Measurements from ENCODE around the gene NAA40.

NAA40 gene

DNA sequence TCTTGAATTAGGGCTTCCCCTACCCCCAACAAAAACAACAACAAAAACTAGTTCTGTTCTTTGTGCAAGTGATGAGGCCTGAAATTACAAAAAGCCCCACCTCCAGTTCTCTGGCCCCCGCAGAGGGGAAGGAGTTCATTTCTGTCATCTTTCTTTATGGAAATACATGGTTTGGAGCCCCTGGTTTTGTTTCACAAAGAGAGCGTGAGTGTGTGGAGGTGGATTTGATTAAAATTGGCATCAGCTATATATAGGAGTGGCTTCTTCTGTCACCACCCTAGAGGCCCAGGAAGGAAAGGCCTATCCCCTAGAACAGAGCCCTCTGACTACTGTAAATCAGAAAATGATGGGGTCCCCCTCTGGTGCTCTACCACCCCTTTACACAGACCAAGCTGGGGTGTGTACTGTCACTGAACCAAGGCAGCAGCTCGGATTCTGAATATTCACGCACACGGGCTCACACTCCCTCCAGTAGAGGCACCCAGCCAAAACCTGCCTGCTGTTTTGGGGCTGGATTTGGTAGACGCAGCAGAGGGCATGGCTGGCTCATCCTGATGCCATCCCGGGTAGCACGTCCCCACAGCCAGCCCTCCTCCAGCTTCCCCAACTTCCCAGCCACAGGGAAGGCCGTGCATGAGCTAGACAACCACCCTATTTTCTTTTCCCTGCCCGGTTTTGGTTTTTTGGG is 41.2 kb upstream of the NAA40 start:
- no peak for DNase-seq (ENCODE audit: low read depth)
- H3K4me3 ChIP-seq (ENCODE audit: low read length) = no peak overlapping the region
- TF ChIP-seq, protein P1, sequence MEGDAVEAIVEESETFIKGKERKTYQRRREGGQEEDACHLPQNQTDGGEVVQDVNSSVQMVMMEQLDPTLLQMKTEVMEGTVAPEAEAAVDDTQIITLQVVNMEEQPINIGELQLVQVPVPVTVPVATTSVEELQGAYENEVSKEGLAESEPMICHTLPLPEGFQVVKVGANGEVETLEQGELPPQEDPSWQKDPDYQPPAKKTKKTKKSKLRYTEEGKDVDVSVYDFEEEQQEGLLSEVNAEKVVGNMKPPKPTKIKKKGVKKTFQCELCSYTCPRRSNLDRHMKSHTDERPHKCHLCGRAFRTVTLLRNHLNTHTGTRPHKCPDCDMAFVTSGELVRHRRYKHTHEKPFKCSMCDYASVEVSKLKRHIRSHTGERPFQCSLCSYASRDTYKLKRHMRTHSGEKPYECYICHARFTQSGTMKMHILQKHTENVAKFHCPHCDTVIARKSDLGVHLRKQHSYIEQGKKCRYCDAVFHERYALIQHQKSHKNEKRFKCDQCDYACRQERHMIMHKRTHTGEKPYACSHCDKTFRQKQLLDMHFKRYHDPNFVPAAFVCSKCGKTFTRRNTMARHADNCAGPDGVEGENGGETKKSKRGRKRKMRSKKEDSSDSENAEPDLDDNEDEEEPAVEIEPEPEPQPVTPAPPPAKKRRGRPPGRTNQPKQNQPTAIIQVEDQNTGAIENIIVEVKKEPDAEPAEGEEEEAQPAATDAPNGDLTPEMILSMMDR (IDR thresholded peaks at IDR 0.05; ENCODE audit: insufficient read depth, low read depth, low read length, missing control alignments) = no peak

DNA sequence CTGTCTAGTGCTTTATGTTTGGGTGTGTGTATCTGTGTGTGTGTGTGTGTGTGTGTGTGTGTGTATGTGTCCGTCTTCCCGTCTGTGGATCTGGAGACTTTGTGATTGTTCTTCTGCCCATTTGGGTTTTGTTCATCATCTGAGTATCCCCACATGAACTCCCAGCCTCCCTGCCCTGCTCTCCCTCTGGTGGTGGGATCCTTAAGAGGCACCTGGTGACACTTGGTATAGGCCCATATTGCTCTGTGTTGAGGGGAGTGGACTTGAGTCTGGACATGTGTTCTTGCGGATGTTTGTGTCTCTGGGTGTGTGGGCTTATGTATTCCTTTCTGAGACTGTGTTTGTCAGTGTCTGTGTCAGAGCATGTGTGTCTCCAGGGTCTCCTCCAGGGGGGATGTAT is 37.1 kb upstream of the NAA40 start:
- peak; percentile 38 for DNase-seq (ENCODE audit: low read depth)
- TF ChIP-seq, protein P1 (IDR thresholded peaks at IDR 0.05; ENCODE audit: insufficient read depth, low read depth, low read length, missing control alignments) = peak; percentile 58

DNA sequence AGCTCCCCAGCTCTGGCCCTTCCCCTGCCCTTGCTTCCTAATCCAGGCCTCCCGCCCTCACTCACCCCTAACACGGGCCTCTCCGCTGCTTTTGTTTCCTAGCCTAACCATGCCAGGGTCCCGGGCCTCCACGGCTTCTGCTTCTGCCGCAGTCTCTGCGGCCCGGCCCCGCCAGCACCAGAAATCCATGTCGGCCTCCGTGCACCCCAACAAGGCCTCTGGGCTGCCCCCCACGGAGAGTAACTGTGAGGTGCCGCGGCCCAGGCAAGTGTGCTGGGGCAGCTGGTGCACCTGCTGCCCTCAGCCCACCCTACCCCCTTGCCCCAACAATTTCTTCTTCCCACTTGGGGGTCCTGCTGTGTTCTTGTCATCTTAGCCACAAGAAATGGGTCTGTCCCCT is 34.9 kb upstream of the NAA40 start:
- no peak for DNase-seq (ENCODE audit: low read depth)
- TF ChIP-seq, protein P1 (IDR thresholded peaks at IDR 0.05; ENCODE audit: insufficient read depth, low read depth, low read length, missing control alignments) = no peak
- H3K4me3 ChIP-seq (ENCODE audit: low read length) = no peak overlapping the region

More for the DNA sequence above, 37.1 kb upstream of the NAA40 start:
- no peak overlapping the region for H3K4me3 ChIP-seq (ENCODE audit: low read length)

DNA sequence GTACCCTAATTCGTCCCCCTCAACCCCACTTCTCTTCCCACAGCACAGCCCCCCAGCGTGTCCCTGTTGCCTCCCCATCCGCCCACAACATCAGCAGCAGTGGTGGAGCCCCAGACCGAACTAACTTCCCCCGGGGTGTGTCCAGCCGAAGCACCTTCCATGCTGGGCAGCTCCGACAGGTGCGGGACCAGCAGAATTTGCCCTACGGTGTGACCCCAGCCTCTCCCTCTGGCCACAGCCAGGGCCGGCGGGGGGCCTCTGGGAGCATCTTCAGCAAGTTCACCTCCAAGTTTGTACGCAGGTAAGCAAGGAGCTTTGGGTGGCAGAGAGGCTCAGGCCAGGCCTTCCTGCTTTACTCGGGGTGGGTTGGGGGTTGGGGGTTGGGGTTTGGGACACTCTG is 34.1 kb upstream of the NAA40 start:
- H3K4me3 ChIP-seq (ENCODE audit: low read length) = no peak overlapping the region
- no peak for DNase-seq (ENCODE audit: low read depth)
- TF ChIP-seq, protein P1 (IDR thresholded peaks at IDR 0.05; ENCODE audit: insufficient read depth, low read depth, low read length, missing control alignments) = no peak

DNA sequence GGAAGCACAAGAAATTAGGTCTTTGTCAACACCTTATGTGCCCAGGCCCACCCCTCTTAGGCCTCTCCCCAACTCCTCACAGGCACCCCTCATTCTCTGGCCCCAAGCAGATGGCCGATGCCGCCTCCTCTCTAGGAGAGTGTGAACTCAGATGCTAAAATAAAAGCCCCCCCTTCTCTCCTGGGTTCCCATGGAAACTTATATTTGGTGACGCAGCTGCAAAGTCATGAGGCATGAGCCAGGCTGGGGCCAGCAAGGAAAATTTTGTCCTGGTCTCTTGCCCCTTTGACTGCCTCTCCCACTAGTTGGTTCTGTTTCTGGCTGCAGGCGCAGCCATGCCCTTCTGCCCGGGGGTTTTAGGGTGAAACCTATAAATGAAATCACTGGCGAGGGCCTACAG is 33.6 kb upstream of the NAA40 start:
- TF ChIP-seq, protein P1 (IDR thresholded peaks at IDR 0.05; ENCODE audit: insufficient read depth, low read depth, low read length, missing control alignments) = no peak
- H3K4me3 ChIP-seq (ENCODE audit: low read length) = no peak overlapping the region
- no peak for DNase-seq (ENCODE audit: low read depth)

DNA sequence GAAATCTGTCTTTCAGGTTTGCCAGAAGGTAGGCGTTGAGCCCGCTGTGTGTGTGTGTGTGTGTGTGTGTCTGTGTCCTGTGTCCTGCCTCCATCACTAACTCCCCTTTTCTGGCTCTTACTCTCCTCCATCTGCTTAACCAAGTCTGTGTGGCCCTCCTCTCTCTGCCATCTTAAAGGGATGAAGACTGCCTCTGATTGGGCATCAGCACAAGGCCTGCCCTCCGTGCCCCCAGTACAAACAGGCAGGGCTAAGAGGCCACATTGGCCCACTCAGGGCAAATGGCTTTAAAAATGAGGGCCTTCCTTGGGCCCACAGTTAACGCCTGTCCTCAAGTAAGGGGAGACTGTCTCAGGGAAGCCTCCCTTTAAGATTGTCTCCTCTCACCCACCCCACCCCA is 32.7 kb upstream of the NAA40 start:
- H3K4me3 ChIP-seq (ENCODE audit: low read length) = no peak overlapping the region
- TF ChIP-seq, protein P1 (IDR thresholded peaks at IDR 0.05; ENCODE audit: insufficient read depth, low read depth, low read length, missing control alignments) = no peak
- no peak for DNase-seq (ENCODE audit: low read depth)

DNA sequence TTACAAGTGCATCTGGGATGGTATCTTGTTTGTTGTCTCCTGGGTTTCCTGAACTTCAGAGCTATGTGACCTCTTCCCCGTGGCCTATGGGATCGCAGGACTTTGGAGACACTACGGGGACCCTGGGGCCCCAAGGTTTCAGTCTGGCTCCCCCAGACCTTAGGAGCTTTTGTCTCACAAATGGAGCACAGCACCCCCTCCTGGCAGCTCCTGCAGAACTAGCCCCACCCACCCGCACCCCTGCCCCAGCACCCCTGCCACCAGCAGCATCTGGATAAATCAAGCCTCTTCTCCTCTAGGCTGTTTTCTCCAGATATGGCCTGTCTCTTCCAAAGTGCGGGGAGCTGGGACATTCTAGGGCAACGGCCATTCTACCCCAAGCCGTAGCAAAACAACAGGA is 32.2 kb upstream of the NAA40 start:
- no peak overlapping the region for H3K4me3 ChIP-seq (ENCODE audit: low read length)
- TF ChIP-seq, protein P1 (IDR thresholded peaks at IDR 0.05; ENCODE audit: insufficient read depth, low read depth, low read length, missing control alignments) = peak; percentile 12
- DNase-seq (ENCODE audit: low read depth) = peak; percentile 39
